Hematopoietic multipotent progenitor cell treated with erythropoietin and hydrocortisone succinate and interleukin-3 and kit ligand, for 17 days (in vitro differentiated cells): ENCODE results near the gene RIPK1.
"Not testable (repeated sequence)": the region's sequence is repeated elsewhere in the genome, so short reads cannot be mapped to it uniquely, and the experiment has no call there.

Experiments
- DNase-seq: peaks from one replicate; pipeline ENCODE4 v3.0.0-alpha.2; 2015; ENCODE audit warnings: low spot score

RIPK1 gene

DNA sequence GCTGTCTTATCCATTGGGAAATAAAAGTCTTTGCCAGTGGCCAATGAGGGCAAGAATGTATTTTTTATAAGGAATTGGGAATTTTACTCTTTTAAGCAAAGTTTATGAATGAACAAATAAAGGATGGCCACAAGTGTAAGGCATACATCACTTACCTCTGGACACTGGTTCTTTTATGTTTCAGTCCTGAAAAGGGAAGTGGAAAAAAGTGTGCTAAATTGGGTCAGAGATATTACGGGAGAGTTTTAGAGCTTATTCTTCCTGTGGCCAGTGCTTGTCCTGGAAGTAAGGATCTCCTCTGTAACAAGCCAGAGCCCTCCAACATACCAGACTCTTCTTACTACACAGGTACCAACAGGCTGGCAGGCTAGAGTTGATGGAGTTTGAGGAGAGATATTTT is 22.5 kb upstream of the RIPK1 start:
- DNase-seq = no peak

DNA sequence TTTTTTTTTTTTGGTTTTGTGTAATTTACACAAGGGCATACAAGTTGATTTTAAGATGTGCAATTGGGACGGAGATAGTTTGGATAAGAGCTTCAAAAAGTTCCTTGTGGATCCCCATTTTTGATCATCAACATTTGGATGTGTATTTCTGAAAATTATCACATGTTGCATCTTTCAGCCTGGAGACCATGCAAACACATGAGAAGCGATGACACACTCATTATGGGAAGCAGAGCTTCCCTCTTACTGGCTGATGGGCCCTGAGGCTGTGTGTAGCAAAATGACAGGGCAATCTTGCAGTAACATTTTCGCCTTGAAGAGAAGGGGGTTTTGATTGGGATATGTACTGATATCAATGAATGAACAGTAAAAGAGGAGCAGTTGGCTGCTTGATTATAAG is 22.0 kb upstream of the RIPK1 start:
- no peak for DNase-seq

- not testable (repeated sequence) for DNase-seq
These were observed 20.3 kb upstream of the RIPK1 start for GRCh38 chr6:3048009-3048408.

- no peak for DNase-seq
These were observed 15.6 kb upstream of the RIPK1 start for GRCh38 chr6:3052481-3053230.

DNA sequence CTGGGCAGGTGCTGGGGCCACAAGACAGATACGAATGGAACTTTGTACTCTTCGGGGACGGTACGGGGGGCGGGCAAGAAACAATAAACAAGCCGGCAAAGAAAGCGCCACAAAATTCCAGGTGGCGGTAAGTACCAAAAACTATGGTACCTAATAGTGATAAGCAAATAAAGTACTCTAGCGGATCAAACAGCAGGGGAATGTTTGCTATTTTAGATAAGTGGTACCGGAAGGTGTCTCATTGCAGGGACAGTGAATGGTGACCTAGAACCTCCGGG is 15.1 kb upstream of the RIPK1 start:
- DNase-seq = no peak

DNA sequence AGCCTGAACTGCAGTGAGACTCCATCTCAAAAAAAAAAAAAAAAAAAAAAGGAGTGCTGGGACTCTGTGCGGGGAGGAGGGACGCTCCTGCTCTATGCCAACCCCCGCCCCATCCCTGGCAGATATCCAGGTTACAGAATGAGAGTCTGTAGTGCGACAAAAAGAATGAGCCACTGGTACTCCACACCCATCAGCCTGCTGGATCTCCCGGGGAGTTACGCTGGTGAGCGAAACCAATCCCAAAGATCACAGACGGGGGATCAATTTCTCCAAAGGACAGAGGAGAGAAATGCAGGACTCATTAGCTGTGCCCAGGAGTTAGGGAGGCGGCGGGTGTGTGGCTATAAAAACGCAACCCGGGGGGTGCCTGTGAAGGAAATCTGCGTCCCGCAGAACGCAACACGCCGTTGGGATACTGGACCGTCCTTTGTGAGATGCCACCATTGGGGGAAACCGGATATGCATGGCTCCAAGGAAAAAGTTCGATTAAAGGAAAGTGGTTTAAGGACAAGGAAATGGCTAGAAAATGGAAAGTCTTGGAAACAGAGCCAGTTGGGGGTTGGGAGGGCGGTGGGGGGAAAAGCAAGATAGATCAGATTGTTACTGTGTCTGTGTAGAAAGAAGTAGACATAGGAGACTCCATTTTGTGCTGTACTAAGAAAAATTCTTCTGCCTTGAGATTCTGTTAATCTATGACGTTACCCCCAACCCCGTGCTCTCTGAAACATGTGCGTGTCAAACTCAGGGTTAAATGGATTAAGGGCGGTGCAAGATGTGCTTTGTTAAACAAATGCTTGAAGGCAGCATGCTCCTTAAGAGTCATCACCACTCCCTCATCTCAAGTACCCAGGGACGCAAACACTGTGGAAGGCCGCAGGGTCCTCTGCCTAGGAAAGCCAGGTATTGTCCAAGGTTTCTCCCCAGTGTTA is 13.8 kb upstream of the RIPK1 start:
- DNase-seq = peak; percentile 53

DNA sequence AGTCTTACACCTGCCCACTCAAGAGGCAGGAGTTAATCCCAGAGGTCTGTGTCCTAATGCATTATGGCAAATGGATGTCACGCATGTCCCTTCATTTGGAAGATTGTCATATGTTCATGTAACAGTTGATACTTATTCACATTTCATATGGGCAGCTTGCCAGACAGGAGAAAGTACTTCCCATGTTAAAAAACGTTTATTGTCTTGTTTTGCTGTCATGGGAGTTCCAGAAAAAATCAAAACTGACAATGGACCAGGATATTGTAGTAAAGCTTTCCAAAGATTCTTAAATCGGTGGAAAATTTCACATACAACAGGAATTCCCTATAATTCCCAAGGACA is 13.2 kb upstream of the RIPK1 start:
- DNase-seq = not testable (repeated sequence)

GRCh38 chr6:3057063-3057770 is 11.1 kb upstream of the RIPK1 start:
- DNase-seq = no peak

GRCh38 chr6:3058957-3059356 is 9.3 kb upstream of the RIPK1 start:
- no peak for DNase-seq

GRCh38 chr6:3060092-3060491 is 8.2 kb upstream of the RIPK1 start:
- DNase-seq = not testable (repeated sequence)

DNA sequence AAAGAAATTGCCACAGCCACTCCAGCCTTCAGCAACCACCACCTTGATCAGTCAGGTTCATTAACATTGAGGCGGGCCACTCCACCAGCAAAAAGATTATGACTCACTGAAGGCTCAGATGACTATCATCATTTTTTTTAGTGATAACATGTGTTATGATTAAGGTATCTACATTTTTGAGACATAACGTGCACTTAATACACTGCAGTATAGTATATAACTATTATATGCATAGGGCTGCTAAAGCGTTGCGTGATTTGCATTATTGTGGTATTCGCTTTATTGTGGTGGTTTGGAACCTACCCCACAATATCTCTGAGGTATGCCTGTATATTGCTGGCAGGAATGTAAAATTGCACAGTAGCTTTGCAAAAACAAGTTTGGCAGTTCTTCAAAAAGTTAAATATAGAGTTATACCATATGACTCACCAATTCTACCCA is 6.8 kb upstream of the RIPK1 start:
- DNase-seq = no peak

- DNase-seq = not testable (repeated sequence)
These were observed 5.0 kb upstream of the RIPK1 start for GRCh38 chr6:3063340-3063732.

DNA sequence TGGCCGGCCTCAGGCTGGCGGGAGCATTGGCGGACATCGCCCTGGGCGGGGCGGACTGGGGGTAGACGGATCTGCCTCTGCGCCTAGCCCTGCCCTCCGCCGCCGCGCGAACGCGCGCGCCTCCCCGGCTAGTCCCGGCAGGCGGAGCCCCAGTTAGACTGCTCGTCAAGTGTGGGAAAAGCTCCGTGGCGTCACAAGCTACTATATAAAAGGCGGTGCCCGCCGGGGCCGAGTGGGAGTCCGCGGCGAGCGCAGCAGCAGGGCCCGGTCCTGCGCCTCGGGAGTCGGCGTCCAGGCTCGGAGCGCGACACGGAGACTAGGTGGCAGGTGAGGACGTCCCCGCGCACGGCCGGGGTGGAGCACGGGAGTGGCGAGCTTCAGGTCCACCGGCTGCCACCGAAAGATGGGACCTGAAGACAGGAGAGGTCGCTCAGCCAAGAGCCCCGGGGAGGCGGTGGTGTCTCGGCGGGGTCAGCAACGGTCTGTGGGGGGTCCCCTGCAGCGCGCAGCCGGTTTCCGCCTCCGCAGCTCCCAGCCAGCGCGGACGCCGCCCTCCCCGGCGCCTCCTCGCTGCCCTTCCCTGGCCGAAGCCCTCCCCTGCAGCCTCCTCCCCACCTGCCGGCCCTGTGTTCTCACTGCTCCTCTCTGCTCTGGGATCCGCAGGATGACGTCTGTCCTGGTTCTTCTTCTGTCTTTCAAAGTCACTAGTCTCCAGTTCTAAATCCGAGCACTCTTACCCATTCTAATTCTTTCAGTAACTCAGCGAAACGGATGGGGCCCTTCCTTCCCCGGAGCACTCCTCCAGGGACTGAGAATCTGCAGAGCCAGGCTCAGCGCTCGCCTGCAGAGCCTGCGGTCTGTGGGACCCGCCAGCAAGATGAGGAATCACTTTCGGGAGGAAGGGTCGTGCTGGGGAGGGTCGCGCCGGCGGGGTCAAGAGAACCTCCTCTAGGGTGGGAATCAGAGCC is 4.3 kb upstream of the RIPK1 start:
- peak; percentile 78 for DNase-seq

DNA sequence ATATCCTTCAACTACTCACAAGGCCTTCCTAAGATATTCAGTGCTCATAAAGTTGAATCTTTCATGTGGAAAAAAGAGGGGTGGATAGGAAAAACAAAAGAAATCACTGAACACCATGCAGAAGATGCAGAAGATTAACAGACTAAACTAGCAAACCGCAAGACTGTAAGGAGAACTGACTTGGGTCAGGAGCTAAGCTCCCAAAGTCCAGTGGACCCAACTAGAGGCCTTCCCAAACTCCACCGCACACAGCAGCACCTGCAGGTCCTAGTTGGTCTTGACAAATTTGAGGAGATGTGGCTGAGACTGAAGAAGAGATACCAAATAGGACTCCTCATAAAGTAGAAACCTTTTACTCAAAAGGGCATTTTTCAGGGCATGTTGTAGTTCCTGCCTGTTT is 3.3 kb downstream of the RIPK1 start:
- DNase-seq = no peak

GRCh38 chr6:3072798-3073197 is 4.5 kb downstream of the RIPK1 start:
- DNase-seq = no peak

GRCh38 chr6:3073382-3073781 is 5.1 kb downstream of the RIPK1 start:
- no peak for DNase-seq

GRCh38 chr6:3075772-3076113 is 7.4 kb downstream of the RIPK1 start:
- DNase-seq = no peak

DNA sequence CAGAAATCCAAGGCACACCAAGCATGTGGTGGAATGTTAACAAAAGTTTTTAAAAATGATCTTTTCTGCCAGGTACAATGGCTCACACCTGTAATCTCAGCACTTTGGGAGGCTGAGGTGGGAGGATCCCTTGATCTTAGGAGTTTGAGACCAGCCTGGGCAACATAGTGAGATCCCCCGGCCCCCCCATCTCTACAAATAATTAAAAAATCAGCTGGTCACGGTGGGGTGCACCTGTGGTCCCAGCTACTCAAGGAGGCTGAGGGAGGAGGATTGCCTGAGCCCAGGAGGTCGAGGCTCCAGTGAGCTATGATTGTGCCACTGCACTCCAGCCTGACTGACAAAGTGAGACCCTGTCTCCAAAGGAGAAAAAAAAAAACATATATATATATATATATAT is 8.0 kb downstream of the RIPK1 start:
- no peak for DNase-seq

- DNase-seq = no peak
These were observed 9.1 kb downstream of the RIPK1 start for GRCh38 chr6:3077430-3077829.

GRCh38 chr6:3078952-3079351 is 10.7 kb downstream of the RIPK1 start:
- DNase-seq = not testable (repeated sequence)

DNA sequence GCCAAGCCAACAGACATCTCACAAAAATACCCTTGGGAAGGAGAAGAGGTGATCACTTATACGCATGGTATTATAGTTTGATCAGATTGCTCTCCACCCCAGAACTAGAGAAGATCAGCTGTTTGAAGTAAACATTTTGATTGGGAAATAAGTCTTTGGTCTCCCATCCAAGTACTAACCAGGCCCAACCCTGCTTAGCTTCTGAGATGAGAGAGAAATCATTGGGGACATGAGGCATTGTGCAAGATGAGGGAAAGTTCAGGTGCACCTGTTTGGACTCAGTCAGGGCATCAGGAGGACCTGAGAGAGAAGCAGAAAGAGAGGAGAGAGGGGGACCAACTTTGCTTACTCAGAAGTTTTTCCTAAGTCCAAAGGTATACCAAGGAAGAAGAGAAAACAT is 11.4 kb downstream of the RIPK1 start:
- DNase-seq = no peak

- no peak for DNase-seq
These were observed 13.7 kb downstream of the RIPK1 start for GRCh38 chr6:3081960-3082359.
